ENCODE data around the gene CCDC51.

The CCDC51 gene

GRCh38 chr3:48398701-48399386 lies 41.1 kb downstream of the CCDC51 start:
- no peak overlapping the region for H3K4me3 ChIP-seq (ENCODE audit: low read depth, low read length)
- in situ Hi-C loops (cut with HindIII; ENCODE audit: low sequenced_read_pairs): no loop called here
- TF ChIP-seq CTCF (IDR thresholded peaks at IDR 0.05; ENCODE audit: low read depth, low read length): no peak
- DNase-seq (ENCODE audit: low read depth, low spot score): no peak

- H3K4me3 ChIP-seq (ENCODE audit: low read depth, low read length): no peak overlapping the region
- no peak for DNase-seq (ENCODE audit: low read depth, low spot score)
- in situ Hi-C loops (cut with HindIII; ENCODE audit: low sequenced_read_pairs): no loop called here
- no peak for TF ChIP-seq CTCF (IDR thresholded peaks at IDR 0.05; ENCODE audit: low read depth, low read length)
Measured at GRCh38 chr3:48397767-48398681, 41.9 kb downstream of the CCDC51 start.

GRCh38 chr3:48395714-48396113 lies 44.2 kb downstream of the CCDC51 start:
- in situ Hi-C loops (cut with HindIII; ENCODE audit: low sequenced_read_pairs): no loop called here
- TF ChIP-seq CTCF (IDR thresholded peaks at IDR 0.05; ENCODE audit: low read depth, low read length): no peak
- no peak for DNase-seq (ENCODE audit: low read depth, low spot score)
- no peak overlapping the region for H3K4me3 ChIP-seq (ENCODE audit: low read depth, low read length)

- H3K4me3 ChIP-seq (ENCODE audit: low read depth, low read length): no peak overlapping the region
- TF ChIP-seq CTCF (IDR thresholded peaks at IDR 0.05; ENCODE audit: low read depth, low read length): no peak
- in situ Hi-C loops (cut with HindIII; ENCODE audit: low sequenced_read_pairs): no loop called here
- no peak for DNase-seq (ENCODE audit: low read depth, low spot score)
Measured at GRCh38 chr3:48394391-48394790, 45.5 kb downstream of the CCDC51 start.

- TF ChIP-seq CTCF (IDR thresholded peaks at IDR 0.05; ENCODE audit: low read depth, low read length): no peak
- no peak for DNase-seq (ENCODE audit: low read depth, low spot score)
- in situ Hi-C loops (cut with HindIII; ENCODE audit: low sequenced_read_pairs): no loop called here
- no peak overlapping the region for H3K4me3 ChIP-seq (ENCODE audit: low read depth, low read length)
Measured at GRCh38 chr3:48388966-48389365, 51.0 kb downstream of the CCDC51 start.

GRCh38 chr3:48387634-48388033 lies 52.3 kb downstream of the CCDC51 start:
- no peak overlapping the region for H3K4me3 ChIP-seq (ENCODE audit: low read depth, low read length)
- in situ Hi-C loops (cut with HindIII; ENCODE audit: low sequenced_read_pairs): no loop called here
- no peak for TF ChIP-seq CTCF (IDR thresholded peaks at IDR 0.05; ENCODE audit: low read depth, low read length)
- no peak for DNase-seq (ENCODE audit: low read depth, low spot score)
